Measurements from ENCODE around the gene SNTG2.

GRCh38 chr2:1266351-1266750, 315.7 kb downstream of the SNTG2 start:
- TF ChIP-seq POLR2A (IDR thresholded peaks at IDR 0.05; ENCODE audit: low read depth) (no peak), CTCF (IDR thresholded peaks at IDR 0.05) (no peak)

Measured in esophagus muscularis mucosa (tissue), 3 donors.